ENCODE data around the gene PARD3.

DNA sequence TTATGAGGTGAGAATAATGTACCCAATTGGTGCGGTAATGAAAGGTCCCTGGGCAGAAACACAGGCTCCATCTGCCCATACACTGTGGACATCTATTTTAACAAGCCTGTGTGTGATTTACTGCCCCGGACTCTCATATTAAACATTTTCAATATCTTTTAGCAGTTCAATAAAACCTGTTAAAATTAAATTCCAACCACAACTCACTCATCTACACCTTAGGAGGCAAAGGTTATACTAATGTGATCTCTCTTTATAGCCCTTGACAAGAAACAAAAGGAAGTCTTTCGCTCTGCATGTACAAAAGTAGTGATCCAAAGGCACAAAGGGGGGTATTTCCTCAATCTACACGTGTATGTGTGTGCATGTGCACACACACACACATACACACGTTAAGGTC lies 186.0 kb downstream of the PARD3 start:
- TF ChIP-seq PBX3 (IDR thresholded peaks at IDR 0.05): no peak
- TF ChIP-seq CBX8 (IDR thresholded peaks at IDR 0.05): no peak
- TF ChIP-seq, protein P1, sequence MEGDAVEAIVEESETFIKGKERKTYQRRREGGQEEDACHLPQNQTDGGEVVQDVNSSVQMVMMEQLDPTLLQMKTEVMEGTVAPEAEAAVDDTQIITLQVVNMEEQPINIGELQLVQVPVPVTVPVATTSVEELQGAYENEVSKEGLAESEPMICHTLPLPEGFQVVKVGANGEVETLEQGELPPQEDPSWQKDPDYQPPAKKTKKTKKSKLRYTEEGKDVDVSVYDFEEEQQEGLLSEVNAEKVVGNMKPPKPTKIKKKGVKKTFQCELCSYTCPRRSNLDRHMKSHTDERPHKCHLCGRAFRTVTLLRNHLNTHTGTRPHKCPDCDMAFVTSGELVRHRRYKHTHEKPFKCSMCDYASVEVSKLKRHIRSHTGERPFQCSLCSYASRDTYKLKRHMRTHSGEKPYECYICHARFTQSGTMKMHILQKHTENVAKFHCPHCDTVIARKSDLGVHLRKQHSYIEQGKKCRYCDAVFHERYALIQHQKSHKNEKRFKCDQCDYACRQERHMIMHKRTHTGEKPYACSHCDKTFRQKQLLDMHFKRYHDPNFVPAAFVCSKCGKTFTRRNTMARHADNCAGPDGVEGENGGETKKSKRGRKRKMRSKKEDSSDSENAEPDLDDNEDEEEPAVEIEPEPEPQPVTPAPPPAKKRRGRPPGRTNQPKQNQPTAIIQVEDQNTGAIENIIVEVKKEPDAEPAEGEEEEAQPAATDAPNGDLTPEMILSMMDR (IDR thresholded peaks at IDR 0.05): no peak
- TF ChIP-seq ELK1 (IDR thresholded peaks at IDR 0.05; ENCODE audit: low read depth, low read length): no peak
- no peak for TF ChIP-seq POLR2A (IDR thresholded peaks at IDR 0.05; ENCODE audit: low read length)
- TF ChIP-seq, protein P2, sequence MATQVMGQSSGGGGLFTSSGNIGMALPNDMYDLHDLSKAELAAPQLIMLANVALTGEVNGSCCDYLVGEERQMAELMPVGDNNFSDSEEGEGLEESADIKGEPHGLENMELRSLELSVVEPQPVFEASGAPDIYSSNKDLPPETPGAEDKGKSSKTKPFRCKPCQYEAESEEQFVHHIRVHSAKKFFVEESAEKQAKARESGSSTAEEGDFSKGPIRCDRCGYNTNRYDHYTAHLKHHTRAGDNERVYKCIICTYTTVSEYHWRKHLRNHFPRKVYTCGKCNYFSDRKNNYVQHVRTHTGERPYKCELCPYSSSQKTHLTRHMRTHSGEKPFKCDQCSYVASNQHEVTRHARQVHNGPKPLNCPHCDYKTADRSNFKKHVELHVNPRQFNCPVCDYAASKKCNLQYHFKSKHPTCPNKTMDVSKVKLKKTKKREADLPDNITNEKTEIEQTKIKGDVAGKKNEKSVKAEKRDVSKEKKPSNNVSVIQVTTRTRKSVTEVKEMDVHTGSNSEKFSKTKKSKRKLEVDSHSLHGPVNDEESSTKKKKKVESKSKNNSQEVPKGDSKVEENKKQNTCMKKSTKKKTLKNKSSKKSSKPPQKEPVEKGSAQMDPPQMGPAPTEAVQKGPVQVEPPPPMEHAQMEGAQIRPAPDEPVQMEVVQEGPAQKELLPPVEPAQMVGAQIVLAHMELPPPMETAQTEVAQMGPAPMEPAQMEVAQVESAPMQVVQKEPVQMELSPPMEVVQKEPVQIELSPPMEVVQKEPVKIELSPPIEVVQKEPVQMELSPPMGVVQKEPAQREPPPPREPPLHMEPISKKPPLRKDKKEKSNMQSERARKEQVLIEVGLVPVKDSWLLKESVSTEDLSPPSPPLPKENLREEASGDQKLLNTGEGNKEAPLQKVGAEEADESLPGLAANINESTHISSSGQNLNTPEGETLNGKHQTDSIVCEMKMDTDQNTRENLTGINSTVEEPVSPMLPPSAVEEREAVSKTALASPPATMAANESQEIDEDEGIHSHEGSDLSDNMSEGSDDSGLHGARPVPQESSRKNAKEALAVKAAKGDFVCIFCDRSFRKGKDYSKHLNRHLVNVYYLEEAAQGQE (IDR thresholded peaks at IDR 0.05): no peak
- TF ChIP-seq RARB (CRISPR knock-in tag; IDR thresholded peaks at IDR 0.05): no peak
- no peak for TF ChIP-seq EP300 (IDR thresholded peaks at IDR 0.05)
- TF ChIP-seq SREBF2 (IDR thresholded peaks at IDR 0.05): no peak
- TF ChIP-seq CHD4 (IDR thresholded peaks at IDR 0.05; ENCODE audit: borderline replicate concordance): no peak
- TF ChIP-seq ZSCAN20 (CRISPR knock-in tag; IDR thresholded peaks at IDR 0.05): no peak
- TF ChIP-seq RFX5 (IDR thresholded peaks at IDR 0.05): no peak

All from A549 (cell line).